G401 (cell line): ENCODE results near the gene POMZP3. TPM values are rescaled to one million over a fixed set of nuclear protein-coding genes. Genes with fewer than 3 reads are reported as not detected.
A peak's percentile ranks its signal among the peaks of the same experiment; 100 is the strongest.
"Not testable (repeated sequence)": the region's sequence is repeated elsewhere in the genome, so short reads cannot be mapped to it uniquely, and the experiment has no call there.

ENCODE experiments used
- DNase-seq: peaks from one replicate; pipeline ENCODE4 v3.0.0-alpha.2; 2015; ENCODE audit warnings: low spot score
- in situ Hi-C: cut with HindIII; loops from 2 replicates; pipeline ENCODE4 v1.10.0; 2016; ENCODE audit warnings: low sequenced_read_pairs, mixed read lengths
- total RNA-seq: library from RNA; depleted of rRNA; stranded (reverse); fragments of >200 nt; shearing (Covaris generic); gene quantifications from 2 replicates; pipeline ENCODE4 v1.2.3, GENCODE V29; 2014

POMZP3 gene
- total RNA-seq, 1 experiment from 2014 or later = not detected

DNA sequence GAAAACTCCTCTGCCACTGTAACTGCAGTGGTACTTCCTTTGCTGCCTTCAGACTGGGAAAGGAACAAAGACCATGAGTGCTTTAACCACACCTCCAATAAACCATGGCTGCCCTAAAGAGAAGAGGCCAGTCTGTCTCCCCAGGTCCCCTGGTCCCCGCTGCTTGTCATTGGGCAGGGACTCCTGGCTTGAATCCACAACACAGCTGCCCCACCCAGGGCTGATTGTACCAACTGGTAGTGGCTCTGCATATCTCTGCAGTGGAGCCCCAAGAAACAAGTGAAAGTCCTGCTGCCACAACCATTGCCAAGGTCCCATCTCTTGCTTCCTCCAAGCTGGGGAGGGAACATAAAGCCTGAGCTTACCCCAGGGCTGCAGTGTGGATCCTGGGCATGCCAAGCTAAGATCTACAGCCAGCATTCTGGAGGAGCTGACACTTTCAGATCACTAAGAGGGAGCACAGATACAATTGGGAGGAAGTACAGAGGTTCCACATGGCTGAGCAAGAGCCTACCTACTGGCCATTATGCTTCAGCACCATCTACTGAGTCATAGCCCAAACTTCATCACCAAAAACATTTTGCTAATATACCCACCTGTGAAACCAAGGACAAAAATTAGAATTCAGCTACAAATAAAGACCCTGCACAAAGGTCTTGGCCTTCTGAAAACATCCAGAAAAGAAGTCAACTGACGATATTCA, 35.3 kb downstream of the POMZP3 start:
- in situ Hi-C loops, DNase-seq: not testable (repeated sequence)

DNA sequence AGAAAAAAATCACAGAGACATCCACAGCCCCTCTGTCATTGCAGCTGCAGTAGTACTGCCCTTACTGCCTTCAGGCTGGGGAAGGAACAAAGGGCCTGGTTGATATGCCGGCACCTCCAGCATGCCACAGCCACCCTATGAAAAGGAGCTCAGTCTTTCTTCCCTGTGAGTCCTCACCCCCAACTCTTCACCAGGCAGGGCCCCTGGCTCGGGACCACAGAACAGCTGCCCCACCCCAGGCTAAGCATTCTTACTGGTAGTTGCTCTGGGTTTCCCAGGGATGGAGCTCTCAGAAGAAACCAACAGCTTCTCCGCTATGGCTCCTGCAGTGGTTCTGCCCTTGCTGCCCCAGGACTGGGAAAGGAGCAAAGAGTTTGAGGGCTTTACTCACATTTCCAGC, 36.0 kb downstream of the POMZP3 start:
- in situ Hi-C loops, DNase-seq: not testable (repeated sequence)

DNA sequence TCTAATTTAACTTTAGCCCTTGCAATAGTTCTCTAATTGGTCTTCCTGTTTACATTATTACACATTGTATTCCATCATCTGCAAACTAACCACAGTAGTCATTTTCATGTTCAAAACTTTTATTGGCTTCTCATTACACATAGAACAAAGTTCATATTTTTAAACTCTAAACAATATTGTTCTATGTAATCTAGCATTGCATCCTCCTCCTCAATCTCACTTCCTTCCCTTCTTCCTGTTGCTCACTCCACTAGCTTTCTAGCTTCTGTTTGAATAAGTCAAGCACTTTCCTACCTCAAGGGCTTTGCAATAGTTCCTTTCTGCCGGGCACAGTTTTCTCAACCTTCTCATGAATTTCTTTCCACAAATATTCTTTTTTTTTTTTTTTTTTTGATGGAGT, 38.5 kb downstream of the POMZP3 start:
- DNase-seq, in situ Hi-C loops: not testable (repeated sequence)

DNA sequence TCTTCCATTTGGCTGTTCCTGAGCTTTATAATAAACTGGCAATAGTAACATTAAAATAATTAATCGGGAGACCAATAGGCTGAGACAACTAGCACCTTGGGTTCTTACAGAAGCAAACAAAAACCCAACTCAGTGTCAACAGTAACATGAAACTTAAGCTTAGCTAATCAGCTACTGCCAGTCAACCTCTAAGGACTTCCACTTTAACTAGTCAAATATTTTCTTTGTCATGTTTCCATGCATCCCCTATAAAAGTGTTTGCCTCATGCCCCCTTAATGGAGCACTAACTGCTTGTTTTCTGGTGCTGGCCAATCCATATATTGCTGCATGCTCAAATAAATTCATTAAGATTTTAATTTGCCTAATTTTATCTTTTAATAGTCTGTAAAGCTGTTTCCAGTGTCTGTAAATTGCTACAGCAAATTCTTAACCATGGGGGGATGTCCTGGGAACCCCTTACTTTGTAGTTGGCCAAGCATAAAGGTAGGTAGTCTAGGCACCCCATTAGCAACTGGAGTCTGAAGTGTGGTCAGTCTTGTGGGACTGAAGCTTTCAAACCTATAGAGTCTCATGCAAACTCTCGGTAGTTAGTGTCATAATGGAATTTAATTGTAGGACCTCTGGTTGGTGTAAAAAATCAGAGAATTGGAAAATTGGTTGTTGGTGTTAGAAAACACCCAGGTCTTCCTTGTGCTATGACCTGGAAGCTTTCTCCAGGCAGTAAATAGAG, 40.3 kb downstream of the POMZP3 start:
- in situ Hi-C loops, DNase-seq: not testable (repeated sequence)

DNA sequence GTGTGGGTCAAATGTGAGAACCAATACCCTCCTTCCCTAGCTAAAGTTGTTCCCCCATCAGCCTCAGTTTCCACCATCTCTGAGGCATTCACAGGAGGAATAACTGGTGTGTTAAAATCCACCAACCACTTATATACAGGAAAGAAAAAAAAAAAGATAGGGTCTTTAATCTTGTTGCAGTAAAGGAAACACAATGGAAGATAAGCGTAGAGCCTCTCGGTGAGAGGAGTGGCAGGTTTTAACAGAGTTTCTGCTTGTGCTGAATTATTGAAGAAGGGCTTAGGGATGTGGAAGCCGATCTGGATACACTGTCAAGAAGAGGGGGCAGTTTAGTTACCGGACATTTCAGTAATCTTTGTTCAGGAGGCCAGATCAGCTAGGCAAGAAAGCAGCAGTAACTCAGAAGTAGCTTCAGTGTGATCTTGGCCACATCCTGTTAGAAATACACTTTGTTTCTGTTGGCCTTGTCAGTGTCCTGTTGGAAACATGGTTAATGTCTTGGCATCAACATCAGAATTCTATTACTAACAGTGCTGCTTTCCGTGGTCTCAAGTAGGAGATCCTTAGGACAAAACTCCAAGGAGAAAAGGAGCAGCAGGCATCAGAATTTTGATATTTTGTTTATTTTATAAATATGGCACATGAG, 43.3 kb downstream of the POMZP3 start:
- in situ Hi-C loops, DNase-seq: not testable (repeated sequence)

DNA sequence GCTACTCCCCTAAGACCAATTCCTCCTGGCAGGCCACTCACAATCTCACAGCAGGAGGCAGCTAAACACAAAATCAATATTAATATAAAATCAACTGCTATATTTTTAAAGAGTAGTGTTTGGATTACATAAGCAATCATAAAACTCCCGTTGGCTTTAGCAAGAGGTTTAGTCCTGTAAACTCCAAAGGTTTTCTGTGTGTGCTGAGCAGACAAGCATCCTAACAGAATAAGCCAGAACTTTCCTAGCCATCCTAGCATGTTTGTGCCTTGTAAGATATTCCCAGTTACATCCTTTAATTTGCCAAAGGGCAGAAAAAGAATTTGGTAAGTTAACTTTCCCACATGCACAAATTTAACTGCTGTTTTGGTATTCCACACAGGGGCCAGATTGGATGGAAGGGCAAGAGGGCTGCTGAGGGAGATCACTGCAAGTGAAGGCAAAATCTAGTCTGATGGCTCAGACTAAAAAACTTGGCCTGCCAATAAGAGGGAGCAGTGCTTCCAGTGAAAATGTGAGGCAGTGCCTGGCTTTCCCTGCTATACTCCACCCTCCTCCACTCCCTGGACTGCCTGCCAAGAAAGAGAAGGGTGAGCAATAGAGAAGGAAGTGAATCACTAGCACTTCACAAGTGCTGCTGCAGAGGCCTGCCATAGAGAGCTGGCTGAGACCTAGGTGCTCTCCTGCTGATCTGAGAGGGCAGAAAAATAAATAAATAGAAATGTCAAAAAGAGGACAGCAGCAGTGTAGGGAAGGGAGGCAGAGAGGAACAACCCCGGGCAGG, 44.0 kb downstream of the POMZP3 start:
- DNase-seq = peak; percentile 52
- in situ Hi-C loops = not testable (repeated sequence)

DNA sequence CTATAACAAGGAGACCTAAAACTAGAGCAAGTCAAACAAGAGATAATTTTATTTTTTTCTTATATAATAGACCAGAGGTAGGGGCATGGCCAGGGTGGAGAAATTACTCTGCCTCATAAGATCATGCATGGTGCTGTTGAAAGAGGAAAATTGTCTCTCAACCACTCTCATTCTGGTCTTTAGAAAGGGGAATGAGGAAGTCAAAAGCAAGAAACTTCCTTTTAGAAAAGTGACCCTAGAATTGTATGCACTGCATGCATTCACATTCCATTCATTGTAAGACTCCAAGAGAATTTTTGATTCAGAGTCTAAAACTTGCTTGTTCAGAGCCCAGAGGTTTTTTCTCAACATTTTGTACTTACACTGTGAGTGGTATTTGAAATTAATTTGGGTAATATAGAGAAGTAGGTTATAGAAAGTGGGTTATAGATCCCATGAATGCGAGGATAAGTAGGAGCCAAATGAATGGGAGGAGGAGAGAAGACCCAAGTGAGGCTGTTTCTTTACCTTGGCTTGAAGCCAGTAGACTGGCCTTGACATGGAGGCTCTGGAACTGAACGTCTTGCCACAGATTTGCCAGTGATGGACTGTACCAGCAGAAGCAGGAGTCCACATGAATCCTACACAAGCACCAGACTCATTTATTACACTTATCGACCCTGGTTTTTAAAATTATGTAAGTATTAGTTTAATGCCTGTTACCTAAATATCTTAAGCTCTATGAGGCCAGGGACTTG, 51.0 kb downstream of the POMZP3 start:
- in situ Hi-C loops = not testable (repeated sequence)
- DNase-seq = peak; percentile 19

DNA sequence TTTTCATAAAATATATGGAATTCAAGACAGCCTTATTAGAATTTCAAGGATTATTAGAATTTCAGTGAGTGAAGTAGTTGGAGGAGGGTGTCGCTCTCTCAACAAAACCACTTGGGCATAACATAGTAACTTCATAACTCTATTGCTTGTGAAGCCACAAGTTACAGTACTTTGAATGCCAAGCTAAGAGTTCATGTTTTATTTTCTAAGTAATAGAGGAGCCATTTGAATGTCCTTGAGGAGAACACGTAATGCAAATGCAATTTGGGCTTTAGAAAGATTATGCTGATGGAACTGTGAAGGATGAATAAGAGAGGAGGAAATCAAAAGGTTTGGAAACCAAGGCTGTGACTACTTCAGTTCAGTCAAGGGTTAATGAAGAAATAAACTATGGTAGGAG, 51.6 kb downstream of the POMZP3 start:
- in situ Hi-C loops = not testable (repeated sequence)

DNA sequence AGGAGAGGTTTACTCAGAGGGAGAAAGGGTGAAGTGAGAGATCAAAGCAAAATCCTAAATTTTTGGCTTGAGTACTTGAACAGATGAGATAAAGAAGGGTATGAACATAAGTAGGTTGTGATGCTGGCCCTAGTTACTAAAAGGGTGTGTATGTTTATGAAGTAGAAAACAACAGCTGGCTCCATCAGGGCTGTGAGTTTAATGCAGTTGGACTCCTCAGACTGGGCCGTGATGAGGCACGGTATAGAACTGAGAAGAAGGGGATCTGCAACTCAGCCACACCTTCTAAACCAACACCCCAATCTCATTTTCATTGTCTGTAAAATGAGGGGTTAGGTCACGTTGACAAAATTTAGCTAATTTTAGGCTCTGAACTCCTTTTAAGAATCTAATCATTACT, 54.8 kb downstream of the POMZP3 start:
- in situ Hi-C loops = not testable (repeated sequence)

More for the DNA sequence above, 51.6 kb downstream of the POMZP3 start:
- not testable (repeated sequence) for DNase-seq

DNA sequence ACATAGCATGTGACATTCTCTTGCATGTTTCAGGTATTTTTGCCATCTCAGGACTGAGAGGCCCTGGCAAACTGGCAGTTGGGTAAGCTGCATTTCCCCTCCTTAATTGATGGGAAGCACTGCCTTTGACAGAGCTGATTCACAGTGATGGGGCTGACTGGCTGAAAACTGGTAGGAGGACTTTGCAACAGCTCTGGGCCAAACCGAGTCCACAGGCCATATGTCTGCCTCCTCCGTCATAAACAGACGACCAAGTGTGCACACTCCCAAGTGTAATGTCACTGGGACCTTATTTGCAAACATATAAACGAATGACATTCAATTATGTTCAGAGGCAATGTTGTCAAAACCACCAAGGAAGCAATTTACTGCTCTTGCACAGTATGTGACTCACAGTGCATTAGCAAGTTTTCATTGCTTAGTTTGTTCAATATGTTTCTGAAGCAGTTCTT, 56.7 kb downstream of the POMZP3 start:
- in situ Hi-C loops, DNase-seq: not testable (repeated sequence)

More for the DNA sequence above, 54.8 kb downstream of the POMZP3 start:
- DNase-seq = not testable (repeated sequence)

DNA sequence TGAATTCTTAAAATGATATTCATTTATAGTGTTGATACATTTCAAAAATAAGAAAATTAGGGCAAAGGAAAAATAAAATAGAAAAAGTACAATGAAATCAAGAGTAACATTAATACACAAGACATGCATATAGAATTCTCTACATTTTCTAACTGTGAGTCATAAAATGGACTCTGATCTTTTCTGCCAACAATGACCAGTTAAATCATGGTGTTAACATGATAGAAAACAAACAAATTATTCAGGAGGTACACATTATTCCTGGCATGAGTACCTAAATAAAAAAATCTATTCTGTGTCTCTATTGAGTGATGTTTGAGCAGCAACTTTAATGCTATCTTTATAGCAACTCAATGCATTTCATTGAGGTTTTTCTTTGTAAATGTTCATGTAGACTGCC, 58.3 kb downstream of the POMZP3 start:
- DNase-seq, in situ Hi-C loops: not testable (repeated sequence)

DNA sequence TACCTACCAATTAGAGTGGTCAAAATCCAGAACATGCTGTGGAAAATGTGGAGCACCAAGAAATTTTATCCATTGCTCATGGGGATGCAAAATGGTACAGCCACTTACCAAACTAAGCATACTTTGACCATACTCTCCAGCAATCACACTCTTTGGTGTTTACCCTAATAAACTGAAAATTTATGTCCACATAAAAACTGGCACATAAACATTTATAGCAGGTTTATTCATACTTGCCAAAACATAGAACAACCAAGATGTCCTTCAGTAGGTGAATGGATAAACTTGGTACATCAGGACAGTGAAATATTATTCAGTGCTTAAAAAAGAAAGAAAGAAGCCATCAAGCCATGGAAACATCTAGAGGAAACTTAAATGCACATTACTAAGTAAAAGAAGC, 59.3 kb downstream of the POMZP3 start:
- DNase-seq, in situ Hi-C loops: not testable (repeated sequence)

DNA sequence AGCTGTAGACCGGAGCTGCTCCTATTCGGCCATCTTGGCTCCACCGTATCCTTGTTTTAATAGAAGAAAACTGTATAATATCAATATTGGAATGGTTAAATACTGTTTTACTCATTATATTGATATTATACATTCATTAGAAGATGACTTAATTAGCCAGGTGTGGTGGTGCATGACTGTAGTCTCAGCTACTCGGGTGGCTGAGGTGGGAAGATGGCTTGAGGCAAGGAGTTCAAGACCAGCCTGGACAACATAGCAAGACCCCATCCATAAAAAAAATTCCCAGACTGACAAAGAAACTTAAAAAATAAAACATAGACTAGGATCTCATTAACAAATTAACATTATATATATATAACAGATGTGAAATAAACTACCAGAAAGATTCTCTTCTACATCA, 59.8 kb downstream of the POMZP3 start:
- DNase-seq, in situ Hi-C loops: not testable (repeated sequence)

DNA sequence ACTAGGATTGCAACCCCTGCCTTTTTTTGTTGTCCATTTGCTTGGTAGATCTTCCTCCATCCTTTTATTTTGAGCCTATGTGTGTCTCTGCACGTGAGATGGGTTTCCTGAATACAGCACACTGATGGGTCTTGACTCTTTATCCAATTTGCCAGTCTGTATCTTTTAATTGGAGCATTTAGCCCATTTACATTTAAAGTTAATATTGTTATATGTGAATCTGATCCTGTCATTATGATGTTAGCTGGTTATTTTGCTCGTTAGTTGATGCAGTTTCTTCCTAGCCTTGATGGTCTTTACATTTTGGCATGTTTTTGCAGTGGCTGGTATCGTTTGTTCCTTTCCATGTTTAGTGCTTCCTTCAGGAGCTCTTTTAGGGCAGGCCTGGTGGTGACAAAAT, 62.1 kb downstream of the POMZP3 start:
- in situ Hi-C loops, DNase-seq: not testable (repeated sequence)

DNA sequence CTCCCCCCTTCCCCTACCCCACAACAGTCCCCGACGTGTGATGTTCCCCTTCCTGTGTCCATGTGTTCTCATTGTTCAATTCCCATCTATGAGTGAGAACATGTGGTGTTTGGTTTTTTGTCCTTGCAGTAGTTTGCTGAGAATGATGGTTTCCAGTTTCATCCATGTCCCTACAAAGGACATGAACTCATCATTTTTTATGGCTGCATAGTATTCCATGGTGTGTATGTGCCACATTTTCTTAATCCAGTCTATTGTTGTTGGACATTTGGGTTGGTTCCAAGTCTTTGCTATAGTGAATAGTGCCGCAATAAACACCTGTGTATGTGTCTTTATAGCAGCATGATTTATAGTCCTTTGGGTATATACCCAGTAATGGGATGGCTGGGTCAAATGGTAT, 65.7 kb downstream of the POMZP3 start:
- DNase-seq, in situ Hi-C loops: not testable (repeated sequence)

DNA sequence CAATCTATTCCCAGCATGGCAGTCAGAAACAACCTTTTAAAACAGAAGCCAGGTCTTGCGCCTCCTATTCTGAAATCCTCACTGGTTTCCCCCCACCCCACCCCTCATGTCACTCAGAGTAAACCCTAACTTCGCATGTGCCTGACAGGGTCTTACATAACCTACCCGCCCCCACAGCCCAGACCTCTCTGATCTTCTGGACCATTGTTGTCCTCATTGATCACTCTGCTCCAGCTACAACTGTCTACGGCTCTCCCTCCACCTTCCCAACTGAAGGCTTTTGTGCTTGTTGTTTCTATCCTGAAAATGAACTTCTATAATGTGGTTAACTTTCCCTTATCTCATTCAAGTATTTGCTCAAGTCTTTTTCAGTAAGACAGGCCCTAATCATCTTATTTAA, 66.9 kb downstream of the POMZP3 start:
- DNase-seq, in situ Hi-C loops: not testable (repeated sequence)
